ENCODE measurements around the gene CYP27B1.

- no peak for TF ChIP-seq CTCF (IDR thresholded peaks at IDR 0.05)
- no peak for TF ChIP-seq POLR2A (IDR thresholded peaks at IDR 0.05)
Measured at GRCh38 chr12:57761391-57761998, 5.4 kb downstream of the CYP27B1 start.
